Panc1 (cell line): ENCODE data around the gene ZRANB3. TPM values are rescaled to one million over a fixed set of nuclear protein-coding genes. Genes with fewer than 3 reads are reported as not detected.

ENCODE experiments used
- ATAC-seq: fragments of 200-7000 bp; cut with Tn5 transposase; 2 replicates; pipeline ENCODE4 v1.9.1; 2020; ENCODE audit warnings: mild to moderate bottlenecking, moderate library complexity
- BruUV-seq: library from RNA; stranded (reverse); fragments of 400-500 nt; replicated peaks from 2 replicates; lab custom pipeline; 2021; lab: Mats Ljungman, UMichigan
- CTCF ChIA-PET: fragments of 300-600 bp; sonication (Branson Sonifier 250); formaldehyde crosslinking; loops from one replicate; lab custom pipeline; 2022; ENCODE audit warnings: antibody characterized with exemption; lab: Charles Lee
- POLR2A ChIA-PET: fragments of 300-600 bp; sonication (Branson Sonifier 250); formaldehyde crosslinking; loops from one replicate; lab custom pipeline; 2022; ENCODE audit warnings: antibody characterized with exemption; lab: Charles Lee
- DNase-seq: peaks from one replicate; pipeline ENCODE4 v3.0.0-alpha.2; 2010; ENCODE audit warnings: low read depth, low spot score
- H3K27ac ChIP-seq: 2 replicates; pipeline ENCODE4 v1.5.1; 2011; ENCODE audit warnings: mild to moderate bottlenecking, low read length, inconsistent platforms
- H3K27me3 ChIP-seq: fragments of 200-500 bp; sonication (Bioruptor generic); 2 replicates; pipeline ENCODE4 v1.6.0; 2014; ENCODE audit warnings: low read length, inconsistent platforms; ENCODE audit not compliant: control insufficient read depth, insufficient read depth
- H3K36me3 ChIP-seq: fragments of 200-500 bp; sonication (Bioruptor generic); 2 replicates; pipeline ENCODE4 v1.5.1; 2014; ENCODE audit warnings: inconsistent platforms, mild to moderate bottlenecking, low read length, moderate library complexity; ENCODE audit not compliant: control insufficient read depth, insufficient read depth
- H3K4me1 ChIP-seq: 2 replicates; pipeline ENCODE4 v1.5.1; 2011; ENCODE audit warnings: inconsistent platforms, mild to moderate bottlenecking, low read length, moderate library complexity; ENCODE audit not compliant: control insufficient read depth, insufficient read depth
- H3K4me3 ChIP-seq, 2 experiments: 2 replicates each; pipeline ENCODE4 v1.5.1; 2011 to 2012; ENCODE audit warnings: low read depth in 2 of 2, low read length in 2 of 2, mild to moderate bottlenecking in 2 of 2, inconsistent platforms in 1 of 2, moderate library complexity in 1 of 2
- H3K9me3 ChIP-seq: fragments of 200-500 bp; sonication (Bioruptor generic); 2 replicates; pipeline ENCODE4 v1.5.1; 2014; ENCODE audit warnings: low read depth, mild to moderate bottlenecking, inconsistent platforms, low read length, moderate library complexity; ENCODE audit not compliant: control insufficient read depth, insufficient read depth
- POLR2AphosphoS5 ChIP-seq: IDR thresholded peaks from 2 replicates; pipeline ENCODE4 v1.6.1; 2012; ENCODE audit warnings: mild to moderate bottlenecking, low read depth, low read length, moderate library complexity
- SIN3A ChIP-seq: IDR thresholded peaks from 2 replicates; pipeline ENCODE4 v1.6.1; 2012; ENCODE audit warnings: low read depth, mild to moderate bottlenecking, low read length, moderate library complexity, borderline replicate concordance; ENCODE audit not compliant: insufficient read depth
- TCF7L2 ChIP-seq: IDR thresholded peaks from 2 replicates; pipeline ENCODE4 v1.6.1; 2011; ENCODE audit warnings: mild to moderate bottlenecking, low read depth, low read length, inconsistent platforms
- in situ Hi-C: cut with HindIII; loops from 2 replicates; pipeline ENCODE4 v1.10.0; 2016; ENCODE audit warnings: low sequenced_read_pairs, low pct_unique_long_range_greater_than_20kb
- intact Hi-C: fragments of 100-400 bp; cut with micrococcal nuclease; formaldehyde crosslinking; loops from one replicate; pipeline ENCODE4 v1.10.0; 2022; ENCODE audit not compliant: unreplicated experiment
- total RNA-seq: library from RNA; stranded (reverse); gene quantifications from one replicate; pipeline ENCODE4 v1.2.1, GENCODE V29; 2021; ENCODE audit not compliant: unreplicated experiment
- TF ChIP-seq, protein P1 (sequence below), 2 experiments: IDR thresholded peaks; 2 replicates each; pipeline ENCODE4 v1.6.1; 2011 to 2012; ENCODE audit warnings: low read depth in 2 of 2, control low read depth in 1 of 2, low read length in 1 of 2, mild to moderate bottlenecking in 1 of 2, moderate library complexity in 1 of 2; ENCODE audit not compliant: insufficient read depth in 1 of 2
- TF ChIP-seq, protein P2 (sequence below): fragments of 450-650 bp; IDR thresholded peaks from 2 replicates; pipeline ENCODE4 v1.5.1; 2017; ENCODE audit warnings: mild to moderate bottlenecking

The ZRANB3 gene
- total RNA-seq, 1 experiment from 2014 or later = 11.7 TPM

DNA sequence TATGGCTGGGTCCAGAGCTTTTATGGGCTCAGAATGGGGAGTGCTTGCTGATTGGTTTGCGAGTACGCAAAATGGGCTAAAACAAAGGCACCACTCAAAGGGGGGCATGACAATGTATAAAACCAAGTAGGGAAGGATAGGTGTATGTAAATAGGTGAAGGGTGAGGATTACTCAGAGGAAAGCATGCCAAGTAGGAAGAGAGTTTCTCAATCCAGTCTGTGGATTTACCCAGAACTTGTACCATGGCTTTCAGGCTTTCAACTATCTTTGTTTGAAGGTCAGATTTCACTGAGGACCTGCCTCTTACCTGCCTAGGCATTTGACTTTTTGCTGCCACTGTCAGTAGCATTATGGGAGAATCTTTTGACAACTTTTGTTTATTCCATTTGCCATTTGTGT lies 386.7 kb downstream of the ZRANB3 start:
- intact Hi-C loops = no loop called here
- H3K27me3 ChIP-seq = no peaks in the 10 kb centered on the region
- ChIA-PET CTCF (no interaction called here), POLR2A (no interaction called here)
- in situ Hi-C loops = no loop called here
- no peaks in the 10 kb centered on the region; the same call in 1 of the 2 replicates for H3K36me3 ChIP-seq
- H3K4me3 ChIP-seq = no peak overlapping the region
- TF ChIP-seq TCF7L2 (no peak), SIN3A (no peak), POLR2AphosphoS5 (no peak)
- TF ChIP-seq, protein P1, sequence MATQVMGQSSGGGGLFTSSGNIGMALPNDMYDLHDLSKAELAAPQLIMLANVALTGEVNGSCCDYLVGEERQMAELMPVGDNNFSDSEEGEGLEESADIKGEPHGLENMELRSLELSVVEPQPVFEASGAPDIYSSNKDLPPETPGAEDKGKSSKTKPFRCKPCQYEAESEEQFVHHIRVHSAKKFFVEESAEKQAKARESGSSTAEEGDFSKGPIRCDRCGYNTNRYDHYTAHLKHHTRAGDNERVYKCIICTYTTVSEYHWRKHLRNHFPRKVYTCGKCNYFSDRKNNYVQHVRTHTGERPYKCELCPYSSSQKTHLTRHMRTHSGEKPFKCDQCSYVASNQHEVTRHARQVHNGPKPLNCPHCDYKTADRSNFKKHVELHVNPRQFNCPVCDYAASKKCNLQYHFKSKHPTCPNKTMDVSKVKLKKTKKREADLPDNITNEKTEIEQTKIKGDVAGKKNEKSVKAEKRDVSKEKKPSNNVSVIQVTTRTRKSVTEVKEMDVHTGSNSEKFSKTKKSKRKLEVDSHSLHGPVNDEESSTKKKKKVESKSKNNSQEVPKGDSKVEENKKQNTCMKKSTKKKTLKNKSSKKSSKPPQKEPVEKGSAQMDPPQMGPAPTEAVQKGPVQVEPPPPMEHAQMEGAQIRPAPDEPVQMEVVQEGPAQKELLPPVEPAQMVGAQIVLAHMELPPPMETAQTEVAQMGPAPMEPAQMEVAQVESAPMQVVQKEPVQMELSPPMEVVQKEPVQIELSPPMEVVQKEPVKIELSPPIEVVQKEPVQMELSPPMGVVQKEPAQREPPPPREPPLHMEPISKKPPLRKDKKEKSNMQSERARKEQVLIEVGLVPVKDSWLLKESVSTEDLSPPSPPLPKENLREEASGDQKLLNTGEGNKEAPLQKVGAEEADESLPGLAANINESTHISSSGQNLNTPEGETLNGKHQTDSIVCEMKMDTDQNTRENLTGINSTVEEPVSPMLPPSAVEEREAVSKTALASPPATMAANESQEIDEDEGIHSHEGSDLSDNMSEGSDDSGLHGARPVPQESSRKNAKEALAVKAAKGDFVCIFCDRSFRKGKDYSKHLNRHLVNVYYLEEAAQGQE (IDR thresholded peaks at IDR 0.05; ENCODE audit: insufficient read depth in 1 of 2, low read depth in 2 of 2, low read length in 1 of 2) = no peak
- ATAC-seq (no peak), DNase-seq (no peak)
- peaks cover 6% of the 10 kb centered on the region; the same call in 1 of the 2 replicates for H3K9me3 ChIP-seq
- H3K4me1 ChIP-seq = no peaks in the 10 kb centered on the region
- BruUV-seq = no TSS peak
- no peak overlapping the region for H3K27ac ChIP-seq

DNA sequence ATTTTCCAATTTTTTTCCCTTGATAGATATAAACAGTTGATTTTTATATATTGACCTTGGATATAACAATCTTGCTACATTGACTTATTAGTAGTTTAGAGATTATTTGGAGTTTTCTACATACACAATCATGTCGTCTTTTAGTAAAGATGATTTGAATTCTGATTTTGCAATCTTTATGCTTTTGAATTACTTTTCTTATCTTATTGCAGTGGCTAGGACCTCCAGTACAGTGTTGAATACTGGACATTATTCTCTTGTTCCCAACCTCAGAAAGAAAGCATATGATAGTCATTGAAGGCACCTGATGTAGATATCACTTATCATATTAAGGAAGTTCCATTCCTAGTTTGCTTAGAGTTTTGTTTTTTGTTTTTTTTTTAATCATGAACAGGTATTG lies 388.7 kb downstream of the ZRANB3 start:
- BruUV-seq = no TSS peak
- no peak for ATAC-seq
- Histone ChIP-seq H3K9me3 (peaks cover 6% of the 10 kb centered on the region; the same call in 1 of the 2 replicates), H3K4me1 (no peaks in the 10 kb centered on the region), H3K27ac (no peak overlapping the region), H3K36me3 (peaks cover 2% of the 10 kb centered on the region), H3K27me3 (no peaks in the 10 kb centered on the region), H3K4me3 (no peak overlapping the region)
- ChIA-PET CTCF (no interaction called here), POLR2A (no interaction called here)
- intact Hi-C loops = no loop called here
- in situ Hi-C loops = no loop called here
- TF ChIP-seq, protein P2, sequence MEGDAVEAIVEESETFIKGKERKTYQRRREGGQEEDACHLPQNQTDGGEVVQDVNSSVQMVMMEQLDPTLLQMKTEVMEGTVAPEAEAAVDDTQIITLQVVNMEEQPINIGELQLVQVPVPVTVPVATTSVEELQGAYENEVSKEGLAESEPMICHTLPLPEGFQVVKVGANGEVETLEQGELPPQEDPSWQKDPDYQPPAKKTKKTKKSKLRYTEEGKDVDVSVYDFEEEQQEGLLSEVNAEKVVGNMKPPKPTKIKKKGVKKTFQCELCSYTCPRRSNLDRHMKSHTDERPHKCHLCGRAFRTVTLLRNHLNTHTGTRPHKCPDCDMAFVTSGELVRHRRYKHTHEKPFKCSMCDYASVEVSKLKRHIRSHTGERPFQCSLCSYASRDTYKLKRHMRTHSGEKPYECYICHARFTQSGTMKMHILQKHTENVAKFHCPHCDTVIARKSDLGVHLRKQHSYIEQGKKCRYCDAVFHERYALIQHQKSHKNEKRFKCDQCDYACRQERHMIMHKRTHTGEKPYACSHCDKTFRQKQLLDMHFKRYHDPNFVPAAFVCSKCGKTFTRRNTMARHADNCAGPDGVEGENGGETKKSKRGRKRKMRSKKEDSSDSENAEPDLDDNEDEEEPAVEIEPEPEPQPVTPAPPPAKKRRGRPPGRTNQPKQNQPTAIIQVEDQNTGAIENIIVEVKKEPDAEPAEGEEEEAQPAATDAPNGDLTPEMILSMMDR = no peak
- TF ChIP-seq TCF7L2 = no peak
- TF ChIP-seq POLR2AphosphoS5 = no peak
- TF ChIP-seq, protein P1 (IDR thresholded peaks at IDR 0.05; ENCODE audit: insufficient read depth in 1 of 2, low read depth in 2 of 2, low read length in 1 of 2) = no peak
- no peak for TF ChIP-seq SIN3A
- DNase-seq = no peak
